HepG2 (cell line): ENCODE data around the gene AKR1C2. TPM values are rescaled to one million over a fixed set of nuclear protein-coding genes. Genes with fewer than 3 reads are reported as not detected.

Experiments used
- ATF7 ChIP-seq, 2 experiments: fragments of 450-650 bp in 1 of 2; sonication (generic) in 1 of 2; formaldehyde crosslinking in 1 of 2; IDR thresholded peaks; 2 replicates each; pipeline versions ENCODE4 v1.4.0 to v1.6.1; 2016 to 2020; ENCODE audit warnings: antibody characterized with exemption in 1 of 2, mild to moderate bottlenecking in 1 of 2, missing genetic modification reagents in 1 of 2
- CCAR2 ChIP-seq: fragments of 200-400 bp; formaldehyde crosslinking; optimal IDR thresholded peaks from 2 replicates; pipeline ENCODE3; 2018; ENCODE audit warnings: low read depth, mild to moderate bottlenecking, low read length, moderate library complexity
- EHMT2 ChIP-seq: fragments of 200-600 bp; sonication (generic); IDR thresholded peaks from 2 replicates; pipeline ENCODE4 v1.7.0; 2017; ENCODE audit warnings: antibody characterized with exemption, low read depth, low read length, borderline replicate concordance
- HNRNPL ChIP-seq: fragments of 200-400 bp; formaldehyde crosslinking; IDR thresholded peaks from 2 replicates; pipeline ENCODE4 v1.6.1; 2017; ENCODE audit warnings: mild to moderate bottlenecking, low read depth, low read length
- IRF9 ChIP-seq: sonication (generic); formaldehyde crosslinking; IDR thresholded peaks from 2 replicates; pipeline ENCODE4 v1.8.0; 2022; ENCODE audit warnings: missing genetic modification reagents, mild to moderate bottlenecking, borderline replicate concordance
- MXD3 ChIP-seq: IDR thresholded peaks from 2 replicates; pipeline ENCODE4 v1.6.1; 2016; ENCODE audit warnings: mild to moderate bottlenecking, missing biosample characterization, missing genetic modification reagents
- MXD4 ChIP-seq: IDR thresholded peaks from 2 replicates; pipeline ENCODE4 v1.6.1; 2016; ENCODE audit warnings: mild to moderate bottlenecking, missing biosample characterization, missing genetic modification reagents
- NONO ChIP-seq, 2 experiments: fragments of 450-650 bp in 1 of 2; sonication (generic) in 1 of 2; formaldehyde crosslinking in 1 of 2; IDR thresholded peaks in 1 of 2; conservative IDR thresholded peaks in 1 of 2; 2 replicates each; pipeline versions ENCODE4 v1.6.1 to v1.8.0; 2017 to 2022; ENCODE audit warnings: mild to moderate bottlenecking in 1 of 2, missing genetic modification reagents in 1 of 2, moderate library complexity in 1 of 2
- NR2F6 ChIP-seq, 2 experiments: IDR thresholded peaks; 2 replicates each; pipeline ENCODE4 v1.6.1; 2016; ENCODE audit warnings: antibody characterized with exemption in 1 of 2, mild to moderate bottlenecking in 1 of 2
- TARDBP ChIP-seq: sonication (generic); formaldehyde crosslinking; IDR thresholded peaks from 2 replicates; pipeline ENCODE4 v1.8.0; 2022; ENCODE audit warnings: mild to moderate bottlenecking, missing genetic modification reagents
- ZBTB8A ChIP-seq: sonication (generic); formaldehyde crosslinking; IDR thresholded peaks from 2 replicates; pipeline ENCODE4 v1.4.0; 2020; ENCODE audit warnings: mild to moderate bottlenecking, low read depth, missing genetic modification reagents, borderline replicate concordance
- ZKSCAN1 ChIP-seq: fragments of 150-350 bp; IDR thresholded peaks from 2 replicates; pipeline ENCODE4 v1.6.1; 2014; ENCODE audit warnings: low read length
- ZMYM3 ChIP-seq: sonication (generic); formaldehyde crosslinking; IDR thresholded peaks from 2 replicates; pipeline ENCODE4 v1.5.1; 2020; ENCODE audit warnings: mild to moderate bottlenecking, missing genetic modification reagents
- ZNF24 ChIP-seq: fragments of 450-650 bp; IDR thresholded peaks from 2 replicates; pipeline ENCODE4 v1.6.1; 2017; ENCODE audit warnings: antibody characterized with exemption, mild to moderate bottlenecking
- ZNF510 ChIP-seq: sonication (generic); formaldehyde crosslinking; IDR thresholded peaks from 2 replicates; pipeline ENCODE4 v1.4.0; 2020; ENCODE audit warnings: low read depth, mild to moderate bottlenecking, missing genetic modification reagents
- ZNF639 ChIP-seq: conservative IDR thresholded peaks from 2 replicates; pipeline ENCODE4 v1.6.1; 2018; ENCODE audit warnings: missing genetic modification reagents
- ZNF687 ChIP-seq: sonication (generic); formaldehyde crosslinking; IDR thresholded peaks from 2 replicates; pipeline ENCODE4 v1.5.1; 2020; ENCODE audit warnings: mild to moderate bottlenecking, missing genetic modification reagents, moderate library complexity
- ZSCAN12 ChIP-seq: sonication (generic); formaldehyde crosslinking; IDR thresholded peaks from 2 replicates; pipeline ENCODE4 v1.9.0; 2021; ENCODE audit warnings: mild to moderate bottlenecking, missing genetic modification reagents
- polyA plus RNA-seq, 8 experiments: library from polyadenylated mRNA; depleted of rRNA in 3 of 8; stranded (reverse) in 7 of 8; unstranded in 1 of 8; fragments of >200 nt; fragmentation: Illumina TruSeq in 4 of 8; extraction: Trizol in 4 of 8; gene quantifications; 2 replicates each; pipeline versions ENCODE4 v1.2.1 to v1.2.3, GENCODE V29; 2011 to 2016; ENCODE audit warnings: low read depth in 4 of 8, missing spikeins in 1 of 8, mixed read lengths in 1 of 8; ENCODE audit not compliant: insufficient read depth in 1 of 8
- total RNA-seq, 5 experiments: library from RNA; depleted of rRNA; stranded (reverse); fragments of >200 nt; fragmentation: Illumina TruSeq; extraction: Trizol; gene quantifications; 2 replicates each; pipeline ENCODE4 v1.2.3, GENCODE V29; 2016; ENCODE audit warnings: low read depth in 1 of 5
- TF ChIP-seq, protein P1 (sequence below): sonication (generic); formaldehyde crosslinking; IDR thresholded peaks from 2 replicates; pipeline ENCODE4 v1.4.0; 2020; ENCODE audit warnings: missing genetic modification reagents

AKR1C2 gene
- total and polyA plus RNA-seq, 2 of the 13 experiments (the other 11 are each of a cell fraction or from before 2014, with no cell fraction given): 140 to 900 TPM

DNA sequence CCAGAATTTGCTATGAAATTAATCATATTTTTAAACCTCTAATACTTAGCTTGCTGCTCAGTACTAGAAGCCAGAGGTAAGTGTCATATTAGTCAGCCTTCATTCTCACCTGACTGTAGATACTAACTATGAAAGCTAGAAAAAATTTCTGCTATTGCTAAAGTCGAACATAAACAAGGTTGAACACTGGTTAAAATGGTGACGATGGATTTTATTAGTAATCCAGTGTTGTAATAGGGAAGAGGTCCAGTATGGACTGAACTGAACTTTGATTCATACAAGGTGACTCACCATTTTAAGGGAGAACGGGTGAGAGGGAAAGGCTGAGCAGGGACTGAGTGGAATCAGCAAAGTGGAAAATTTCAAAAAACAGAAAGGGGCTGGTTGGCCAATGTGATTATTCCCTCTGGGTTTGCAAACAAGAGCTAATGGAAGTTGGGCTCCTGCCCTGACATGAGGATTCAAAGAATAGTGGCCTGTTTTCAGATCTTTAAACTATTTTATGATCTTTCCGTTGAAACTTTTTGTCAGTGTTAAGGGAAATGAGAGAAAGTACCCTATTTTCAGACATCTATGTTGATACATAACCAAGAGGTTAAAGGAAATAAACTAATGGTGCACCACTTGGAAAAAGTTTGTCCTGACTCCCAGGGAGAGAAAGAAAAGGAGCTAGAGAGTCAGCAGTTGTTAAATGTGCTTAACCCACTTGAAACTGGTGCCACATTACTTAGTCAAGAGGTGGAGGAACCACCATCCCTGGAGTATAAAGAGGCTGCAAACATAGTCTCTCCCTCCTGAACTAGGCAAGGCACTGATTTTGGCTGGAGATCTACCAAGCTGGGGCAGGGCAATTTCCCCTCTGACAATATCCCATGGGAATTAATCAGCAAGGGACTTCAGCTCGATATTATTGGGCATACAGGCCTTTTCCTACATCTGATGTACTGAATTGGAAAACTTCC, 55.7 kb downstream of the AKR1C2 start (continued):
- TF ChIP-seq, protein P1, sequence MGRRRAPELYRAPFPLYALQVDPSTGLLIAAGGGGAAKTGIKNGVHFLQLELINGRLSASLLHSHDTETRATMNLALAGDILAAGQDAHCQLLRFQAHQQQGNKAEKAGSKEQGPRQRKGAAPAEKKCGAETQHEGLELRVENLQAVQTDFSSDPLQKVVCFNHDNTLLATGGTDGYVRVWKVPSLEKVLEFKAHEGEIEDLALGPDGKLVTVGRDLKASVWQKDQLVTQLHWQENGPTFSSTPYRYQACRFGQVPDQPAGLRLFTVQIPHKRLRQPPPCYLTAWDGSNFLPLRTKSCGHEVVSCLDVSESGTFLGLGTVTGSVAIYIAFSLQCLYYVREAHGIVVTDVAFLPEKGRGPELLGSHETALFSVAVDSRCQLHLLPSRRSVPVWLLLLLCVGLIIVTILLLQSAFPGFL (CRISPR knock-in tag): no peak
- TF ChIP-seq TARDBP (CRISPR knock-in tag) (no peak; the same call in 1 of the 2 replicates), NR2F6 (IDR thresholded peaks at IDR 0.05) (peak; percentile 37; the same call in 1 of the 2 replicates), NR2F6 (CRISPR knock-in tag; IDR thresholded peaks at IDR 0.05) (peak; percentile 58), CCAR2 (no peak), EHMT2 (no peak; the same call in 1 of the 2 replicates), ZSCAN12 (CRISPR knock-in tag) (no peak), ATF7 (IDR thresholded peaks at IDR 0.05) (peak; percentile 85), ATF7 (CRISPR knock-in tag; IDR thresholded peaks at IDR 0.05) (peak; percentile 26; the same call in 1 of the 2 replicates), ZNF24 (no peak), MXD3 (CRISPR knock-in tag) (no peak), ZKSCAN1 (0 out of 2 replicates have a peak, but pooled peaks have one; percentile 31), ZBTB8A (CRISPR knock-in tag) (no peak), IRF9 (CRISPR knock-in tag) (no peak), ZNF687 (CRISPR knock-in tag) (no peak), ZNF510 (no peak), MXD4 (CRISPR knock-in tag) (no peak), NONO (IDR thresholded peaks at IDR 0.05) (no peak), NONO (CRISPR knock-in tag; conservative IDR thresholded peaks at IDR 0.05) (no peak; the same call in 1 of the 2 replicates), HNRNPL (no peak), ZMYM3 (no peak), ZNF639 (CRISPR knock-in tag) (no peak)
